ENCODE measurements around the gene PAXIP1. TPM values are rescaled to one million over a fixed set of nuclear protein-coding genes. Genes with fewer than 3 reads are reported as not detected.

The PAXIP1 gene
- total RNA-seq, 4 donors from 2014 or later: 5.8 to 15.4 (median 11.3) TPM

DNA sequence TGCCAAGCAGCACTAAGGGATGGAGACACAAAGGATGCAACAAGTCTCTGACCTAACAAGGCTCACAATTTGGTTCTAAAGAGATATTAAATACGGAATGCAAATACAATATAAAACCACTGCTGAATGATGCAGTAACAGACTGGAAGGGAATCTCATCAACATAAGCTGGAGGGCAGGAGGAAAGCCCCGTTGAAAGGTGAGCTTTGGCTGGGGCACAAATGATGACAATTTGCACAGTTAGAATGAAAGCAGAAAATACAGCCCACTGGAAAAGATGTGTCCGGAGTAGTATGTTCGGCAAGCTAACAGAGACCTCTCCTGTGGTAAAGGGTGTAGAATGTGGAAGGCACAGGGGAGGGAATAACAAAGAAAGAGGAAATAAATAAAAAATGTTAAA is 26.1 kb downstream of the PAXIP1 start:
- Histone ChIP-seq H3K36me3 (peaks cover 0 to 83% (median 8%) of the 10 kb centered on the region in 3 donors), H3K27ac (no peak overlapping the region), H3K9me3 (no peaks in the 10 kb centered on the region), H3K4me1 (no peaks in the 10 kb centered on the region), H3K4me3 (no peak overlapping the region), H3K27me3 (no peaks in the 10 kb centered on the region)
- 95% methylated on average over 4 of the region's 4 CpGs for WGBS, 2 donors
- TF ChIP-seq POLR2A (IDR thresholded peaks at IDR 0.05) (no peak), CTCF (IDR thresholded peaks at IDR 0.05) (no peak)
- intact Hi-C loops (cut with DNase I): no loop called here
- DNase-seq: no peak

- Histone ChIP-seq H3K27ac (no peak overlapping the region), H3K9me3 (no peaks in the 10 kb centered on the region), H3K4me3 (no peak overlapping the region), H3K36me3 (peaks cover 0 to 85% (median 8%) of the 10 kb centered on the region in 3 donors), H3K4me1 (no peaks in the 10 kb centered on the region), H3K27me3 (no peaks in the 10 kb centered on the region)
- no peak for DNase-seq
- intact Hi-C loops (cut with DNase I): no loop called here
- TF ChIP-seq POLR2A (IDR thresholded peaks at IDR 0.05) (no peak), CTCF (IDR thresholded peaks at IDR 0.05) (no peak)
- 92 to 96% methylated on average over 7 of the region's 7 CpGs for WGBS, 2 donors
Measured at GRCh38 chr7:154975984-154976383, 26.9 kb downstream of the PAXIP1 start.

- WGBS, 2 donors: 87 to 95% methylated on average over 7 of the region's 7 CpGs
- Histone ChIP-seq H3K27me3 (no peaks in the 10 kb centered on the region), H3K9me3 (no peaks in the 10 kb centered on the region), H3K27ac (no peak overlapping the region), H3K36me3 (peaks cover 0 to 88% (median 12%) of the 10 kb centered on the region in 3 donors), H3K4me1 (no peaks in the 10 kb centered on the region), H3K4me3 (no peak overlapping the region)
- no peak for DNase-seq
- TF ChIP-seq CTCF (IDR thresholded peaks at IDR 0.05) (no peak), POLR2A (IDR thresholded peaks at IDR 0.05) (no peak)
- intact Hi-C loops (cut with DNase I): no loop called here
Measured at GRCh38 chr7:154973381-154973780, 29.5 kb downstream of the PAXIP1 start.

DNA sequence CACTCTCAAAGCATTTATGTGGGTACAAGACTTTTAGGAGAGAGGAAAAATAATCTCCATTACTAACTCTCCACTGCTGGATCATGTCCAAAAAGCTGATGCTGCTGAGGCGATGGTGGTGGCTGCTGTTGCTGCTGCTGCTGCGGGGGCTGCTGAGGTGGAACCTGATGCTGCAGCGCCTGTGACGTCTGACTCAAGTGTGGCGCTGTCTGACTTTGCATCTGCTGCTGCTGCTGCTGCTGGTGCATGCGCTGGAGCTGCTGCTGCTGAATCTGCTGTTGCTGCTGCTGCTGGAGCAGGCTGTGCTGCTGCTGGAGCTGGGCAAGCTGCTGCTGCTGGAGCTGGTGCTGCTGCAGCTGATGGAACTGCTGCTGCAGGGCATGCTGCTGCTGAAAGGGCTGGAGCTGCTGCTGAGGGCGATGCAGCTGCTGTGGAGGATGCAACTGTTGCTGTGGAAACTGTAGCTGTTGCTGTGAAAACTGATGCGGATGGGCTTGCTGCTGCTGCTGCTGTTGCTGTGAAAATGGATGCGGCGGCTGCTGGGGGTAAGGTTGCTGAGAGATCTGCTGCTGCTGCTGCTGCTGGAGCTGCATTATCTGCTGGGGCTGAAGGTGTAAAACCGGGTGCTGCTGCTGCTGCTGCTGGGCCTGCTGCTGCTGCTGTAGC is 34.5 kb downstream of the PAXIP1 start:
- 77 to 79% methylated on average over 4 to 10 of the region's 11 CpGs for WGBS, 2 donors
- intact Hi-C loops (cut with DNase I): no loop called here
- H3K27me3 ChIP-seq: no peaks in the 10 kb centered on the region
- no peak overlapping the region for H3K27ac ChIP-seq
- no peaks in the 10 kb centered on the region for H3K4me1 ChIP-seq
- H3K9me3 ChIP-seq: no peaks in the 10 kb centered on the region
- TF ChIP-seq POLR2A (IDR thresholded peaks at IDR 0.05): no peak
- no peak for TF ChIP-seq CTCF (IDR thresholded peaks at IDR 0.05)
- no peak for DNase-seq
- H3K36me3 ChIP-seq: peaks cover 4 to 90% (median 13%) of the 10 kb centered on the region in 3 donors
- H3K4me3 ChIP-seq: no peak overlapping the region

DNA sequence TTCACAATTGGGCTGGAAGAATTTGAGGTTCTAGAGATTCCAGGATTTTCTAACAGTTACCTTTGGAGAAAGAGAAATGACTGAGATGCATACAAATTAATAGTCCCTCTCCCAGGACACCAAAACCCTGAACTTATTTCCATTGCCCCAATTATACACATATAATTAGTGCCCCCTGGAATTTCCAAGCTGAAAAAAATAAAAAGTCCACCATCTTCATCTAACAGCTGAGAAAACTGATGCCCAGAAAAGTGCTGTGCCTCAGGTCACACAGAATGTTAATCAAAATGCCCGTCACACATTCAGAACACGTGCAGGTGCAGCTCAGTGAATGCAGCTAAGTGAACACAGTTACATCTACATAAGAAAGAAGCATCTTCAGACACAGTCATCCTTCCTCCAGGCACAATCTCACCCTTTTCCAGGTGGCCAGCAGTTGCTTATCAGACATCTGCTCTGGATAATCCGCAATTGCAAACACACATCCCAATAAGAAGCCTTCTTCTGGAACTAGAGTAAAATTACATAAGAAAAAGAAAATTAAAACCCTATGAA is 35.4 kb downstream of the PAXIP1 start:
- WGBS, 2 donors: 85 to 100% methylated on average over 3 of the region's 3 CpGs
- Histone ChIP-seq H3K36me3 (peaks cover 4 to 92% (median 17%) of the 10 kb centered on the region in 3 donors), H3K27ac (no peak overlapping the region), H3K4me3 (no peak overlapping the region), H3K4me1 (no peaks in the 10 kb centered on the region), H3K27me3 (no peaks in the 10 kb centered on the region), H3K9me3 (no peaks in the 10 kb centered on the region)
- intact Hi-C loops (cut with DNase I): no loop called here
- no peak for TF ChIP-seq CTCF (IDR thresholded peaks at IDR 0.05)
- no peak for TF ChIP-seq POLR2A (IDR thresholded peaks at IDR 0.05)
- DNase-seq: no peak

Data from esophagus squamous epithelium (tissue), 5 donors.